Glutamatergic neuron (in vitro differentiated cells): Measurements from ENCODE around the gene WASF3. TPM values are rescaled to one million over a fixed set of nuclear protein-coding genes. Genes with fewer than 3 reads are reported as not detected.

Experiments
- DNase-seq: peaks from one replicate; pipeline ENCODE4 v3.0.0; 2022
- H3K27ac Mint-ChIP-seq: one replicate; pipeline ENCODE4 v1.8.0; 2020; ENCODE audit warnings: mild to moderate bottlenecking, mixed read lengths, inconsistent platforms; ENCODE audit not compliant: unreplicated experiment
- H3K27me3 Mint-ChIP-seq: one replicate; pipeline ENCODE4 v1.8.0; 2020; ENCODE audit warnings: mild to moderate bottlenecking, moderate library complexity, mixed read lengths, inconsistent platforms; ENCODE audit not compliant: unreplicated experiment
- H3K36me3 Mint-ChIP-seq: one replicate; pipeline ENCODE4 v1.8.0; 2020; ENCODE audit warnings: mild to moderate bottlenecking, mixed read lengths, inconsistent platforms; ENCODE audit not compliant: unreplicated experiment
- H3K4me1 Mint-ChIP-seq: one replicate; pipeline ENCODE4 v1.8.0; 2020; ENCODE audit warnings: mild to moderate bottlenecking, low read depth, mixed read lengths, inconsistent platforms; ENCODE audit not compliant: unreplicated experiment
- H3K4me3 Mint-ChIP-seq: one replicate; pipeline ENCODE4 v1.8.0; 2020; ENCODE audit warnings: mild to moderate bottlenecking, mixed read lengths, inconsistent platforms; ENCODE audit not compliant: unreplicated experiment
- H3K9me3 Mint-ChIP-seq: one replicate; pipeline ENCODE4 v1.8.0; 2020; ENCODE audit warnings: mild to moderate bottlenecking, moderate library complexity, mixed read lengths, inconsistent platforms; ENCODE audit not compliant: unreplicated experiment
- CTCF ChIP-seq: fragments of 200-600 bp; sonication (generic); IDR thresholded peaks from one replicate; pipeline ENCODE4 v1.5.0; 2021; ENCODE audit not compliant: partially characterized antibody, unreplicated experiment
- total RNA-seq: library from RNA; stranded (reverse); fragmentation: NEBNext Ultra II Directional; extraction: Animal tissue kit (Norgen Biotek cat#: 25700); gene quantifications from one replicate; pipeline ENCODE4 v1.2.1, GENCODE V29; 2021; ENCODE audit not compliant: unreplicated experiment

WASF3 gene
- total RNA-seq, 1 donor from 2014 or later: 10.1 TPM

GRCh38 chr13:26551255-26551860 lies 6.1 kb upstream of the WASF3 start:
- H3K9me3 Mint-ChIP-seq: no peaks in the 10 kb centered on the region
- peaks cover 3% of the 10 kb centered on the region for H3K27me3 Mint-ChIP-seq
- no peak overlapping the region for H3K4me3 Mint-ChIP-seq
- no peak for TF ChIP-seq CTCF
- no peaks in the 10 kb centered on the region for H3K36me3 Mint-ChIP-seq
- H3K27ac Mint-ChIP-seq: no peak overlapping the region
- H3K4me1 Mint-ChIP-seq: no peaks in the 10 kb centered on the region
- no peak for DNase-seq

- Mint-ChIP-seq H3K9me3 (peaks cover 5% of the 10 kb centered on the region), H3K27ac (no peak overlapping the region), H3K27me3 (peaks cover 6% of the 10 kb centered on the region), H3K4me1 (no peaks in the 10 kb centered on the region), H3K36me3 (no peaks in the 10 kb centered on the region), H3K4me3 (no peak overlapping the region)
- no peak for DNase-seq
- TF ChIP-seq CTCF: no peak
Observed at GRCh38 chr13:26555413-26555812, 2.1 kb upstream of the WASF3 start.

GRCh38 chr13:26557051-26557392 lies 461 bp upstream of the WASF3 start:
- Mint-ChIP-seq H3K27me3 (peaks cover 3% of the 10 kb centered on the region), H3K4me1 (no peaks in the 10 kb centered on the region), H3K36me3 (no peaks in the 10 kb centered on the region), H3K4me3 (peak overlapping the region; percentile 73), H3K27ac (no peak overlapping the region), H3K9me3 (peaks cover 5% of the 10 kb centered on the region)
- no peak for DNase-seq
- no peak for TF ChIP-seq CTCF

- Mint-ChIP-seq H3K9me3 (peaks cover 9% of the 10 kb centered on the region), H3K27me3 (peaks cover 3% of the 10 kb centered on the region), H3K36me3 (no peaks in the 10 kb centered on the region), H3K27ac (no peak overlapping the region), H3K4me1 (no peaks in the 10 kb centered on the region), H3K4me3 (peak overlapping the region; percentile 88)
- TF ChIP-seq CTCF: no peak
- peak; percentile 40 for DNase-seq
Observed at GRCh38 chr13:26558074-26558805, 757 bp downstream of the WASF3 start.

- H3K4me3 Mint-ChIP-seq: peak overlapping the region; percentile 53
- no peaks in the 10 kb centered on the region for H3K36me3 Mint-ChIP-seq
- H3K9me3 Mint-ChIP-seq: peaks cover 9% of the 10 kb centered on the region
- H3K27me3 Mint-ChIP-seq: peaks cover 3% of the 10 kb centered on the region
- no peak for TF ChIP-seq CTCF
- no peak overlapping the region for H3K27ac Mint-ChIP-seq
- no peaks in the 10 kb centered on the region for H3K4me1 Mint-ChIP-seq
- DNase-seq: no peak
Observed at GRCh38 chr13:26558987-26559386, 1.5 kb downstream of the WASF3 start.
